ENCODE data around the gene CSF1.

DNA sequence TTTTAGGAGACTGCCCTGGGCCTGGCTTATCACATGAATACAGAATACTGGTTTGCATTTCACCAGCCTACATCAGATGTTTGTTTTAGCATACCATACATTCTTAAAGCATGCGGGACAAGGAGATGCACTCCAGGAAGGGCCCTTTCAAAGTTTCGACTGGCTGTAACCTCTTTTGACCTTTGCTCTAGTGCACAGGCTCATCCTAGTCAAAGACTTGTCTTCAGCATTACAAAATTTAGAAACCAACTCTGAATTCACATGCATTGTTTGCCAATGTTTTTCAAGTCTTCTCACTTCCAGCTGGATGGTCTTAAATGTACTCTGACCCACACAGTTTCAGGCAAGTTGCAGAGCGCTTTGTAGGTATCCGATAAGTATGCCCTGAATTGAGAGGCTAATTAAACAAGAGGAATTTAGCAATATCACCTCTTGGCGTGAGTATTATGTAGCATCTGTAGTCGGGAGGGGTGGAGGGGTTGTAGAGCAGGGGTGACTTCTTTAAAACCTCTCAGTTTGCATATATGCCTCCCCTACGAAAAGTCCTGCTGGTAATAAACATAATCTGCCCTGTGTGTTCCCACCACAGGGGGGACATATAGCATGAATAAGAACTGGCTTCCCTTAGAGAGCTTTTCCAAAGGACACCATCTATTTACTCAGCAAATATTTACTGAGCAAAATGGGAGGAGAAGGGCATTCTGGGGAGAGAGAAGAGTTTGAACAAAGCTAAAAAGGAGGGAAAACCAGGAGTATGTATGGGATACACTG, 49.5 kb downstream of the CSF1 start:
- TF ChIP-seq, protein P1, sequence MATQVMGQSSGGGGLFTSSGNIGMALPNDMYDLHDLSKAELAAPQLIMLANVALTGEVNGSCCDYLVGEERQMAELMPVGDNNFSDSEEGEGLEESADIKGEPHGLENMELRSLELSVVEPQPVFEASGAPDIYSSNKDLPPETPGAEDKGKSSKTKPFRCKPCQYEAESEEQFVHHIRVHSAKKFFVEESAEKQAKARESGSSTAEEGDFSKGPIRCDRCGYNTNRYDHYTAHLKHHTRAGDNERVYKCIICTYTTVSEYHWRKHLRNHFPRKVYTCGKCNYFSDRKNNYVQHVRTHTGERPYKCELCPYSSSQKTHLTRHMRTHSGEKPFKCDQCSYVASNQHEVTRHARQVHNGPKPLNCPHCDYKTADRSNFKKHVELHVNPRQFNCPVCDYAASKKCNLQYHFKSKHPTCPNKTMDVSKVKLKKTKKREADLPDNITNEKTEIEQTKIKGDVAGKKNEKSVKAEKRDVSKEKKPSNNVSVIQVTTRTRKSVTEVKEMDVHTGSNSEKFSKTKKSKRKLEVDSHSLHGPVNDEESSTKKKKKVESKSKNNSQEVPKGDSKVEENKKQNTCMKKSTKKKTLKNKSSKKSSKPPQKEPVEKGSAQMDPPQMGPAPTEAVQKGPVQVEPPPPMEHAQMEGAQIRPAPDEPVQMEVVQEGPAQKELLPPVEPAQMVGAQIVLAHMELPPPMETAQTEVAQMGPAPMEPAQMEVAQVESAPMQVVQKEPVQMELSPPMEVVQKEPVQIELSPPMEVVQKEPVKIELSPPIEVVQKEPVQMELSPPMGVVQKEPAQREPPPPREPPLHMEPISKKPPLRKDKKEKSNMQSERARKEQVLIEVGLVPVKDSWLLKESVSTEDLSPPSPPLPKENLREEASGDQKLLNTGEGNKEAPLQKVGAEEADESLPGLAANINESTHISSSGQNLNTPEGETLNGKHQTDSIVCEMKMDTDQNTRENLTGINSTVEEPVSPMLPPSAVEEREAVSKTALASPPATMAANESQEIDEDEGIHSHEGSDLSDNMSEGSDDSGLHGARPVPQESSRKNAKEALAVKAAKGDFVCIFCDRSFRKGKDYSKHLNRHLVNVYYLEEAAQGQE (IDR thresholded peaks at IDR 0.05; ENCODE audit: unreplicated experiment), result no peak
- TF ChIP-seq POLR2AphosphoS5 (IDR thresholded peaks at IDR 0.05; ENCODE audit: low read depth), result no peak
- TF ChIP-seq, protein P2, sequence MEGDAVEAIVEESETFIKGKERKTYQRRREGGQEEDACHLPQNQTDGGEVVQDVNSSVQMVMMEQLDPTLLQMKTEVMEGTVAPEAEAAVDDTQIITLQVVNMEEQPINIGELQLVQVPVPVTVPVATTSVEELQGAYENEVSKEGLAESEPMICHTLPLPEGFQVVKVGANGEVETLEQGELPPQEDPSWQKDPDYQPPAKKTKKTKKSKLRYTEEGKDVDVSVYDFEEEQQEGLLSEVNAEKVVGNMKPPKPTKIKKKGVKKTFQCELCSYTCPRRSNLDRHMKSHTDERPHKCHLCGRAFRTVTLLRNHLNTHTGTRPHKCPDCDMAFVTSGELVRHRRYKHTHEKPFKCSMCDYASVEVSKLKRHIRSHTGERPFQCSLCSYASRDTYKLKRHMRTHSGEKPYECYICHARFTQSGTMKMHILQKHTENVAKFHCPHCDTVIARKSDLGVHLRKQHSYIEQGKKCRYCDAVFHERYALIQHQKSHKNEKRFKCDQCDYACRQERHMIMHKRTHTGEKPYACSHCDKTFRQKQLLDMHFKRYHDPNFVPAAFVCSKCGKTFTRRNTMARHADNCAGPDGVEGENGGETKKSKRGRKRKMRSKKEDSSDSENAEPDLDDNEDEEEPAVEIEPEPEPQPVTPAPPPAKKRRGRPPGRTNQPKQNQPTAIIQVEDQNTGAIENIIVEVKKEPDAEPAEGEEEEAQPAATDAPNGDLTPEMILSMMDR (conservative IDR thresholded peaks at IDR 0.05; ENCODE audit: low read depth in 2 of 2), result no peak
- TF ChIP-seq EZH2 (IDR thresholded peaks at IDR 0.05; ENCODE audit: low read depth, unreplicated experiment), result no peak

Data from GM23338 (cell line).